GM19238 (cell line): ENCODE data around the gene DLG1.

Experiments
- DNase-seq: peaks from one replicate; pipeline ENCODE4 v3.0.0; 2011; ENCODE audit warnings: low spot score; ENCODE audit not compliant: insufficient read length

DLG1 gene

DNA sequence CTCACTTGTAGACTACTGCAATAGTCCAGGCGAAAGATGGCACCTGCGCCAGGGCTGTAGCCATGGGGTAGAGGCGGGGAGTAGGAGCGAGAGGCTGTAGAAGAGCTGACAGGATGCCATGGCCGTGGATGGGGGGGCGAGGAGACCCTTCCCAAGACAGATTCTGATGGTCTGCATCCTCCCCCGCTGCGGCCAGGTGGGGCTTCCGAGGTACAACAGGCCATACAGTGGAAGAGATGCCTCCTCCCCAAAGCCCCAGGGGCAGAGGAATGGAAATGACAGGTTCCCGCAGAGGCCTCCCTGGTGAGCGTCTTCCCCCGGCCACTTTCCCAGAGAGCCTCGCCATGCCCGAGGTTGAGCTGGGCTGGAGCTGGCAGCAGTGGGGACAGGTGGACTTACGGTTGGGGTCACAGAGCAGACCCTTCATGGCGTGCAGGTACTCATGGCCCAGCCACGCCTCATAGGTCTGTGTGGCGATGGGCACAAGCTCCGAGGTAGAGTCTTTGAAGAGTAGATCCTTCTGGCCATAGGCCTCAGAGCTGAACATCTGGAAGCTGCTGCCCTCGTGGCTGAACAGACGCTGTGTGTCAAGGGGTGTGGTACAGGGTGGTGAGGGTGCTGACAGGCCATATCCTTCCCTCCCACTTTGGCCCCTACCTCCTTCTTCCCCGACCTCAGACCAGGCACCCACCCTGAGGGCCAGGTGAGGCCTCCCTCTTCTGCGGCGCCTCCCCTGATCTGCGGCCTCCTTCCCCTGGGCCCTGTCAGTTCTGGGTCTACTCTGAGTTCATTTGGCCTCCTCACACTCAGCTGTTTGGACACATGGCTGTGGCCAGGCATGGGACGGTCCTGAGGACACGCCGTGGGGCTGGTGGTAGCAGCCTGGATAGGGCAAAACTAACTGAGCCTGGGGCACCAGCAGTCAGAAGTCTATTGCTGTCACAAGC lies 282.3 kb downstream of the DLG1 start:
- no peak for DNase-seq

- no peak for DNase-seq
Observed at GRCh38 chr3:197014942-197015575, 283.4 kb downstream of the DLG1 start.

GRCh38 chr3:197014024-197014423 lies 284.4 kb downstream of the DLG1 start:
- DNase-seq = no peak

DNA sequence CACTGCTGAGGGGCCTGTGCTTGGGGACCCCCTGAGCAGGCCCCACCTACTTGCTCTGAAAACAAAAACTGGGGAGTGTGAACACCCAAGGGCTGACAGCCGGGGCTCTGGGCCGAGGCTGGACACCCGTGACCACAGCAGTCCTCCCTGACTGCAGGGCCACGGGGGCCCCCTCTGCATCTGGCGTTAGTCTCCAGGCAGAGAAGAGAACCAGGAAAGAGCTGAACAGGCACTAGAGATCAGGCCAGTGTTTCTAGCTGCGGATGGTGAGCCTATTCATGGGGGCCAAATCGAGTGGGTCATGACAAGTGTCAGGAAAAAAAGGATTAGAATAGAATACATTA lies 285.9 kb downstream of the DLG1 start:
- DNase-seq = no peak

DNA sequence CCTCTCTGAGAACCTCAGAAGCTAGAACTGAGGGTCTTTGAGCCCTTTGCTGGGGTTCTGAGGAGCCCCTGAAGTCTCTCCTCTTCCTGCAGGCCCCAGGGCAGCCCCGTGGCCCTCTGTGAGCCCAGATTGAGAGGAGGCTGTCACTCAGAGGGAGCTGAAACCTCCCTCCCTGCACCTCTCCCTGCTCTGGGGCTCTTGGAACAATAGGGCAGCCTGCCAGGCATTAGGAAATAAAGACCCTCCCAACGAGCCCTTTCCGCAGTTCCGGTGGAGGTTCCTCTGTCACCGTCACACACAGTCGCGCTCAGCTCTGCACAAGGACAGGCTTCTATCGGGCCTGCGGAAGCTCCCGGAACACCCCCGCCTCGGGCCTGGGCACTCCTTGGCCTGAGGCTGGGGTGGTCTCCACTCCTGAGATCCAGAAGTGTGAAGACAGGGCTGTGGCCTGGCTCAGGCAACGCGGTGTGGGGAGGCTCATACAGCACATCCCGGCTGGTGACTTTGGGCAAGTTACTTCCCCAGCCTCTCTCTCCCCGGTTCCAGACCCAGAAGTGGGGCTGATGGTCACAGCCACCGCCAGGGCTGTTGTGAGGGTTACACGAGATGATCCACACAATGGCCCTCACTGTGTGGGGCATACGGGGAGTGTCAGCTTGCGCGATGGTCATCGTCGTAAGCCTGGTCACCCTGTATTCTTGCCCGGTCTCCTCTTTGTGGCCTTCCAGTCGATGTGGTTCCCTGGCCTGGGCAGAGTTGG lies 286.5 kb downstream of the DLG1 start:
- no peak for DNase-seq

DNA sequence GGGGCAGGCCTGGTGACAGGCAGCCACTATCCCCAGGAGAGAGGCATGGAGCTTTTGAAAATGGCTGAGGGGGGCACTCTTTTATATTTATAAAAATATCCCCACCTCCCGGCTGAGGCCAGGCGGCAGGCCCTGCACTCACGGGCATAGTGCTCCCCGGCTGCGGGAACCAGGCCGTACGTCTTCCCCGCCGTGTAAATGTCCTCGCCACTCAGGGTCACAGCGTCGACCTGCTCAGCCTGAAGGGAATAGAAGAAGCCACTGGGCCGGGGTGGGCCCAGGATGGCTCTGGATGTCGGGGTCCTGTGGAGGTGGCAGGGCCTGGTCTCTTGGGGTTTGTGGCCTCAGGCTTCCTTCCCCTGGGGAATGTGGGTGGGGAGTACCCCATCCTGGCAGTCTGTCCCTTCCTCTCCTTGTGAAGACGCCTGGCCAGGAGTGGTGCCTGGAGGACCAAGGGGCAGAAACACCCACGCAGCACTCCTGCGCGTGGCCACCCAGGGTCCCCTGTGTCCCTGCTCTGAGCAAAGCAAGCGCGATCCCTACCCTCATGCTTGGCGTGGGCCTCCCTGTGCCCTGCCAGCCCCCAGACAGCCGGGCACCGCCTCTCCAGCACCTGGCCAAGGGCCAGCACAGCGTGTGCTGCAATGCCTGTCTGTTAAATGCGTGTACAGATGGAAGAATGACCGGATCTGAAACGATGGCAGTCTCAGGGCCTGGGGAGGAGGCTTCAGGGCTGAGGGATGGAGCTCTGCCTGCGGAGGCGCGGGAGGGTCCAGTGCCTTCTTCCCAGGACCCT lies 287.7 kb downstream of the DLG1 start:
- no peak for DNase-seq

- DNase-seq = no peak
Observed at GRCh38 chr3:197009532-197010019, 288.8 kb downstream of the DLG1 start.

DNA sequence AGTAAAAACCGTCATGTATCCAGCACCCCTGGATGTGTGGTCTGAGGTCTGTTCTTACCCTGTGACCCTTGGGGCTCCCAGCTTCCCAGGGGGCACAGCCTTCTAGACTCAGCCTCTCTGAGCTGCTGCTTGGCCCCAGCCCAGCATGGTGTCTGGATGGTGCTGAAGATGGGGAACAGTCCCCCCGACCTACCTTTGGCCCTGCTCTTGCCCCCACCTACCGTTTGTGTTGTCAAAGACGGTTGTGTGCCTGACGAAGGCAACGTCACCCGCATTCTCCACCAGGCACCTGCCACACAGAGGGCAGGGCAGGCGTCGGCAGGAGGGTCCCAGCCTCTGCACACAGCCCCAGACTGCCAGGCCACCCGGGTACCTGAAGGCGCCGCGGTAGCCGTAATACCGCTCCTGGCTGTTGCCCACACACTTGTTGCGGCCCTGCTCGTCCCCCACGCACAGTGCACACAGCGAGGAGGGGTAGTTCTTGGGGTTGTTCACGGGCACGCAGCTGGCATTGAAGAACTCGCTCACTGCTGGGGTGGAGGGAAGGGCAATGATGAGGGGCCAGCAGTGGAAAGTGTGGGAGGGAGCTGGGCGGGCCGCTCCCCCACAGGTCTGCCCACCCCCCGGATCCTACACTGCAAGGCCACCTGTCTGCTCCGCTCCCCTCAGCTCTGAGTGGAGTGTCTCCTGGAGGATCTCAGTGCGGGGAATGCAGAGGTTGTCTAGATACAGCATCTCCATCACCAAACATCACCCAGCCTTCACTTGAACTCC lies 289.8 kb downstream of the DLG1 start:
- no peak for DNase-seq

GRCh38 chr3:197007953-197008352 lies 290.5 kb downstream of the DLG1 start:
- DNase-seq = no peak

- DNase-seq = no peak
Observed at GRCh38 chr3:197007296-197007940, 291.0 kb downstream of the DLG1 start.

- DNase-seq = no peak
Observed at GRCh38 chr3:197006860-197007259, 291.6 kb downstream of the DLG1 start.

GRCh38 chr3:197006446-197006845 lies 292.0 kb downstream of the DLG1 start:
- DNase-seq = no peak

DNA sequence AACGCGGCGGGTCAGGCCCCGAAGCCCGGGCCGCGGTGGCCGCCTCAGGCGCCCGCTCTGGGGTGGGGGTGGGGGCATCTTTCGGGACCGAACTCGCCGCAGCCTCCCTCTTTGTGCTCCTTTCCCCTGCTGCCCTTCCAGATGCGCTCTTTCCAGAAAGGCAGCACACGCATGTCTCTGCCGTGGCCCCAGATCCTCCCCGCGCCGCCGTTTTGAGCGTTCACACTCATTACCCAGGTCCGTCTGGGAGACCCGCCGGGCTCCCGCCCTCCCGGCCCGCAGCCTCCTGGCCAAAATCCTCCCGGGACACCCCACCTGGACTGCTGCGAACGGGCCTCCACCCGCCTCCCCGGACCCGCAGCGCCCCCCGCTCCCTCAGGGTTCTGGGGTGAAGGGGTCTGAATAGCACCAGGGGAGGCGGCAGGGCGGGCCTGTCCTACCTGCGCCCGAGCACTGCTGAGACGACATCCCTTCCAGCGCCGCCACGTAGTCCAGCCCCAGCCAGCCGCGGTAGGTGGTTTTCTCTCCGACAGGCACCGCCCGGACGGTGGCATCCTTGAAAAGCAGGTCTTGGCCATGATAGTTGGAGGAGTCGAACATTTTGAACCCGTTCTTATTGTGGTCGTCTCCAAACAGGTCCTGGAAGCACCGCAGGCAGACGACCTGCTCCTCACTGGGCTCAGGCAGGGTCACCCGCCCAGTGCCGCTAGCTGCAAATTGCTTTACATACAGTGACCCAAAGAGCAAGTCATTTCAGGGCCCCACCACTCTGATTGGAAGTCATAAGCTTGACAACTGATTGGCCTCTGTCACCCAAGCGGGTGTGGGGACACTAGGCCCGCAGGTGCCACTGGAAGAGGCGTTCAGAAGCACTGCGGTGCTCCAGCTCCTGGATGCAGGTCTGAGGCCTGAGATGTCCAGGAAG lies 294.7 kb downstream of the DLG1 start:
- no peak for DNase-seq

DNA sequence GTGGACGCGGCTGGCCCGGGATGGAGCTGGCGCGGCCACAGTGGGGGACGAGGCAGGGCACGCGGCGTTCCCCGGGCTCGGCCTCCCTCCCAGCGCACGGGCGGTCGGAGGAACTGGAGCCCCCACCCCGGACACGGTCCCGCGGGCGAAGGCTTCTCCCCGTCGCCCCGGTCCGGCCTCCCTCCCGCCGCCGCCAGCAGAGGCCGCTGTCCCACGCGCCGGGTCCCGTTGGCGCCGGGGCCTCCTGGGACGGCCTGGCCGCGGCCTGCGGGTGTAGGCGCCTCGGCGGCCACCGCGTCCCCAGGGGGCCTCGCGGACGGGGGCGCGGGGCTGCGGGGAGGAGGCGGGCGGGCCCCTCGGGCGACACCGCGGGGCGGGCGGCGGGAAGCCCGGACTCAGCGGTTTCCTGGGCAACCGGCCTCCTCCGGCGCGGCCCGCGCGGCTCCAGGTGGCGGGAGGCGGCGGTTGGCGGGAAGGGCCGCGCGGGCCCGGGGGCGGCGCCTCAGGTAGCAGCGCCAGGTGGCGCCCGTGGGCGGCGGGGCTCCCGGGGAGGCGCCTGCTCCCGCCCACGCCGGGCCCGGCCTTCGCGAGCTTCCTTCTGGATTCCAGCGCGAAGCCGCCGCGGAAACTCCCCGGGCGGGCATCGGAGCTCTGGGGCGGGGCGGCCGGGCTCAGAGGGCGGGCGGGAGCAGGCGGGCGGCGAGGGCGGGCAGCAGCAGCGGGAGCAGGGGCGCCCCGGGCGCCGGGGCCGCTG lies 295.5 kb downstream of the DLG1 start:
- peak; percentile 98 for DNase-seq

GRCh38 chr3:197001972-197002700 lies 296.3 kb downstream of the DLG1 start:
- no peak for DNase-seq

DNA sequence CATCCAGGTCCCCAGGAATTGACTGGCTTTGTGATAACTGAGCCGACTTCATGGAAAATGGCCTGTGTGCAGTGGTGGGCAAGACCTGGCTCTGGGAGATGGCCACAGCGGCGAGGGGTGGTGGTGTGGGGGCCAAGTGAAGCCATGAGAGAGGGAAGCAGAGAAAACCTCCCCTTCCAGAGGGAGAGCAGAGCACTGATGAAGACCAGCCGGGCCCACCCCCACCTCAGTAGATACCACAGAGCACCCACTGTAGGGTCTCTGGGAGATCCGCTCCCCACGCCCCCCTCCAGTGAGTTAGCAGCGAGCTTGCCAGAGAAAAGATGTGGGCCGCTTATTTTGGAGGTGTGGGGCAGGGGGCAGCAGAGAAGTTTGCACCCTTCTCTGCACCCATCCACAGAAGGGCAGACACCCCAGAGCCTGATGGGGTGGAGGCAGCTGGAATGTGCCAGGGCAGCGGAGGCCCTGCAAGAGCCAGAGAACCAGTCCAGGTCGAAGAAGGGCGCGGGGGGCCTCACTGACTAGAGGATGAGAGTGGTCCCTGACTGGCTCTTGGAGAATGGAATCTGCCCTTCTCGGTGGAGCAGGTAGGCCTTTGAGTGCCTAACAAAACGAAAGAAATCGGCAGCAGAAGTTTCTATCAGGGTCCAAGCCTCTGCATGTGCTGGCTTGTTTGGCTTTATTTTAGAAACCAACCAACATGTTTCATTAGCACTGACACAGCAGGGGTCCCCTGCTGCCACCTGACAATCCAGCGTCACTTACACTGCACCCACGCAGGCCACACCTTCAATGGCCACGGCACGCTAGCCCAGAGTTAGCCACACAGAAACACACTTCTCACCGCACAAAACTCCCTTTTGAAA lies 297.1 kb downstream of the DLG1 start:
- no peak for DNase-seq
